SU-DHL-6 (cell line): ENCODE measurements around the gene CMTM6.

ENCODE experiments used
- H2AFZ ChIP-seq: fragments of 200-600 bp; sonication (generic); 2 replicates; pipeline ENCODE4 v1.6.1; 2014; ENCODE audit warnings: low read depth, mild to moderate bottlenecking, moderate library complexity, mixed read lengths, antibody characterized with exemption, low read length; ENCODE audit not compliant: severe bottlenecking
- H3F3A ChIP-seq: fragments of 200-600 bp; shearing (Covaris generic); 2 replicates; pipeline ENCODE4 v1.6.0; 2016; ENCODE audit warnings: antibody characterized with exemption, mild to moderate bottlenecking; ENCODE audit not compliant: insufficient read depth
- H3K27ac ChIP-seq: fragments of 200-600 bp; sonication (generic); 2 replicates; pipeline ENCODE4 v1.5.1; 2016; ENCODE audit warnings: low read depth, mild to moderate bottlenecking, low read length, moderate library complexity, mixed read lengths
- H3K27me3 ChIP-seq: fragments of 200-600 bp; sonication (generic), shearing (Covaris generic); 2 replicates; pipeline ENCODE4 v1.6.0; 2014; ENCODE audit warnings: mild to moderate bottlenecking, low read length
- H3K36me3 ChIP-seq: fragments of 200-600 bp; sonication (generic); 2 replicates; pipeline ENCODE4 v1.6.1; 2014; ENCODE audit warnings: mild to moderate bottlenecking, low read length, mixed read lengths
- H3K4me2 ChIP-seq: fragments of 300-600, 200-600 bp; shearing (Covaris generic), sonication (generic); 2 replicates; pipeline ENCODE4 v1.6.0; 2014; ENCODE audit warnings: low read length, low read depth, mild to moderate bottlenecking; ENCODE audit not compliant: poor library complexity, severe bottlenecking
- H3K4me3 ChIP-seq: fragments of 200-600 bp; sonication (generic); 2 replicates; pipeline ENCODE4 v1.5.1; 2014; ENCODE audit warnings: antibody characterized with exemption, low read length, mild to moderate bottlenecking, mixed read lengths; ENCODE audit not compliant: insufficient read depth, poor library complexity, severe bottlenecking
- H3K79me2 ChIP-seq: fragments of 200-600 bp; sonication (generic); 2 replicates; pipeline ENCODE4 v1.6.1; 2014; ENCODE audit warnings: mild to moderate bottlenecking, low read length, moderate library complexity; ENCODE audit not compliant: insufficient read depth
- H3K9ac ChIP-seq: fragments of 200-600 bp; sonication (generic); 2 replicates; pipeline ENCODE4 v1.7.0; 2014; ENCODE audit warnings: mild to moderate bottlenecking, low read length
- H3K9me2 ChIP-seq: fragments of 200-600 bp; sonication (generic); replicated peaks from 2 replicates; pipeline ENCODE4 v1.6.1; 2014; ENCODE audit warnings: low read length; ENCODE audit not compliant: insufficient read depth
- H3K9me3 ChIP-seq: fragments of 200-600 bp; sonication (generic); 2 replicates; pipeline ENCODE4 v1.6.1; 2014; ENCODE audit warnings: low read length, mixed read lengths; ENCODE audit not compliant: insufficient read depth
- H4K20me1 ChIP-seq: fragments of 200-600 bp; sonication (generic); 2 replicates; pipeline ENCODE4 v1.6.1; 2014; ENCODE audit warnings: low read depth, mild to moderate bottlenecking, antibody characterized with exemption, low read length, moderate library complexity, mixed read lengths
- CTCF ChIP-seq: fragments of 200-600 bp; sonication (generic); IDR thresholded peaks from one replicate; pipeline ENCODE4 v1.5.1; 2017; ENCODE audit warnings: antibody characterized with exemption, mild to moderate bottlenecking, low read length, moderate library complexity; ENCODE audit not compliant: insufficient read depth, poor library complexity, severe bottlenecking
- EZH2phosphoT487 ChIP-seq: fragments of 200-600 bp; sonication (generic), shearing (Covaris generic); conservative IDR thresholded peaks from 2 replicates; pipeline ENCODE4 v1.6.1; 2018; ENCODE audit warnings: mild to moderate bottlenecking, antibody characterized with exemption, low read length, moderate library complexity, mixed read lengths

Gene CMTM6

GRCh38 chr3:32453346-32453745 is 49.3 kb downstream of the CMTM6 start:
- Histone ChIP-seq H3K27me3 (no peaks in the 10 kb centered on the region), H3K79me2 (no peaks in the 10 kb centered on the region), H3K36me3 (no peaks in the 10 kb centered on the region), H3K9me2 (no peaks in the 10 kb centered on the region), H3K9me3 (no peaks in the 10 kb centered on the region), H3K4me2 (no peak overlapping the region), H3F3A (no peaks in the 10 kb centered on the region), H3K4me3 (no peak overlapping the region), H3K9ac (no peak overlapping the region), H4K20me1 (no peaks in the 10 kb centered on the region), H3K27ac (no peak overlapping the region), H2AFZ (no peak overlapping the region)
- no peak for TF ChIP-seq CTCF
- TF ChIP-seq EZH2phosphoT487 = no peak

- Histone ChIP-seq H3K4me3 (no peak overlapping the region), H3K9me3 (no peaks in the 10 kb centered on the region), H3K27ac (no peak overlapping the region), H3K36me3 (no peaks in the 10 kb centered on the region), H3F3A (no peaks in the 10 kb centered on the region), H3K79me2 (no peaks in the 10 kb centered on the region), H3K4me2 (no peak overlapping the region), H3K27me3 (no peaks in the 10 kb centered on the region), H2AFZ (no peak overlapping the region), H3K9me2 (no peaks in the 10 kb centered on the region), H3K9ac (no peak overlapping the region), H4K20me1 (no peaks in the 10 kb centered on the region)
- no peak for TF ChIP-seq EZH2phosphoT487
- TF ChIP-seq CTCF = no peak
Observed at GRCh38 chr3:32452009-32452408, 50.6 kb downstream of the CMTM6 start.

- Histone ChIP-seq H3K9me2 (no peaks in the 10 kb centered on the region), H4K20me1 (no peaks in the 10 kb centered on the region; the same call in 1 of the 2 replicates), H3K9me3 (no peaks in the 10 kb centered on the region), H3K4me2 (no peak overlapping the region), H2AFZ (no peak overlapping the region), H3K79me2 (no peaks in the 10 kb centered on the region), H3K36me3 (no peaks in the 10 kb centered on the region), H3K27me3 (no peaks in the 10 kb centered on the region), H3K9ac (no peak overlapping the region), H3K27ac (no peak overlapping the region), H3F3A (no peaks in the 10 kb centered on the region), H3K4me3 (no peak overlapping the region)
- TF ChIP-seq CTCF (no peak), EZH2phosphoT487 (no peak)
Observed at GRCh38 chr3:32450992-32451659, 51.5 kb downstream of the CMTM6 start.
